SK-N-SH (cell line): ENCODE data around the gene FCHO2.

ENCODE experiments used
- CHD2 ChIP-seq: fragments of 150-350 bp; IDR thresholded peaks from 2 replicates; pipeline ENCODE4 v1.6.1; 2018; ENCODE audit warnings: low read length; ENCODE audit not compliant: partially characterized antibody
- EP300 ChIP-seq, 2 experiments: IDR thresholded peaks; 2 replicates each; pipeline versions ENCODE4 v1.4.0 to v1.6.1; 2012; ENCODE audit warnings: borderline replicate concordance in 1 of 2, low read depth in 1 of 2, low read length in 1 of 2
- MEF2A ChIP-seq: IDR thresholded peaks from 2 replicates; pipeline ENCODE4 v1.4.0; 2012; ENCODE audit warnings: low read depth, borderline replicate concordance
- MXI1 ChIP-seq: IDR thresholded peaks from 2 replicates; pipeline ENCODE4 v1.6.1; 2012; ENCODE audit warnings: mild to moderate bottlenecking, low read depth, low read length, improper control_type of control experiment
- NFIC ChIP-seq: IDR thresholded peaks from 2 replicates; pipeline ENCODE4 v1.4.0; 2012; ENCODE audit warnings: borderline replicate concordance
- POLR2AphosphoS5 ChIP-seq: IDR thresholded peaks from 2 replicates; pipeline ENCODE4 v1.6.1; 2012; ENCODE audit warnings: low read depth, low read length
- RCOR1 ChIP-seq: fragments of 150-350 bp; IDR thresholded peaks from 2 replicates; pipeline ENCODE4 v1.6.1; 2017; ENCODE audit warnings: antibody characterized with exemption, low read length
- TEAD4 ChIP-seq: IDR thresholded peaks from 2 replicates; pipeline ENCODE4 v1.4.0; 2012; ENCODE audit warnings: mild to moderate bottlenecking, borderline replicate concordance; ENCODE audit not compliant: insufficient read depth
- TF ChIP-seq, protein P1 (sequence below): fragments of 150-350 bp; IDR thresholded peaks from 2 replicates; pipeline ENCODE4 v1.6.1; 2016; ENCODE audit warnings: mild to moderate bottlenecking, low read depth, low read length
- TF ChIP-seq, protein P2 (sequence below): fragments of 200-600 bp; sonication (generic); IDR thresholded peaks from 2 replicates; pipeline ENCODE4 v1.6.1; 2017; ENCODE audit warnings: antibody characterized with exemption, mild to moderate bottlenecking, moderate library complexity
- TF ChIP-seq, protein P3 (sequence below): IDR thresholded peaks from 2 replicates; pipeline ENCODE4 v1.4.0; 2012; ENCODE audit warnings: low read depth, borderline replicate concordance

DNA sequence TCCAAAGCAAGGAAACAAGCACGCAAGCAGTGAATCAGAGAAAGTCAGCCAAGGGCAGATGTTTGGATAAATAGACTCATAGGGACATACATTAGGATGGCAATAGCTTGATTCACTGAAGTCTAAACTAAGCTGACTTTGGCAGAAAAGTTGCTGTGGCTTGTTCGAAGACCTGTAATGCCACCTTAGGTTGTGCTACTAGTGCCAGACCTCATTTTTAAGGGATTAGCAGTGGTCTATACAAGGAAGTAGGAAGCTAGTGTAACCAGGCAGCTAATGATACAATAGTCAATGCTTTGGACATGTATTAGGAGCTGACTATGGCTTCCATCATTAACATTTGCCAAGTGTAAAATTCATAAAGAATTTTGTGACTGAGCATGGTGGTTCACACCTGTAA is 63.1 kb downstream of the FCHO2 start:
- TF ChIP-seq MEF2A, result no peak
- TF ChIP-seq, protein P1, sequence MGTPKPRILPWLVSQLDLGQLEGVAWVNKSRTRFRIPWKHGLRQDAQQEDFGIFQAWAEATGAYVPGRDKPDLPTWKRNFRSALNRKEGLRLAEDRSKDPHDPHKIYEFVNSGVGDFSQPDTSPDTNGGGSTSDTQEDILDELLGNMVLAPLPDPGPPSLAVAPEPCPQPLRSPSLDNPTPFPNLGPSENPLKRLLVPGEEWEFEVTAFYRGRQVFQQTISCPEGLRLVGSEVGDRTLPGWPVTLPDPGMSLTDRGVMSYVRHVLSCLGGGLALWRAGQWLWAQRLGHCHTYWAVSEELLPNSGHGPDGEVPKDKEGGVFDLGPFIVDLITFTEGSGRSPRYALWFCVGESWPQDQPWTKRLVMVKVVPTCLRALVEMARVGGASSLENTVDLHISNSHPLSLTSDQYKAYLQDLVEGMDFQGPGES, result no peak
- TF ChIP-seq, protein P2, sequence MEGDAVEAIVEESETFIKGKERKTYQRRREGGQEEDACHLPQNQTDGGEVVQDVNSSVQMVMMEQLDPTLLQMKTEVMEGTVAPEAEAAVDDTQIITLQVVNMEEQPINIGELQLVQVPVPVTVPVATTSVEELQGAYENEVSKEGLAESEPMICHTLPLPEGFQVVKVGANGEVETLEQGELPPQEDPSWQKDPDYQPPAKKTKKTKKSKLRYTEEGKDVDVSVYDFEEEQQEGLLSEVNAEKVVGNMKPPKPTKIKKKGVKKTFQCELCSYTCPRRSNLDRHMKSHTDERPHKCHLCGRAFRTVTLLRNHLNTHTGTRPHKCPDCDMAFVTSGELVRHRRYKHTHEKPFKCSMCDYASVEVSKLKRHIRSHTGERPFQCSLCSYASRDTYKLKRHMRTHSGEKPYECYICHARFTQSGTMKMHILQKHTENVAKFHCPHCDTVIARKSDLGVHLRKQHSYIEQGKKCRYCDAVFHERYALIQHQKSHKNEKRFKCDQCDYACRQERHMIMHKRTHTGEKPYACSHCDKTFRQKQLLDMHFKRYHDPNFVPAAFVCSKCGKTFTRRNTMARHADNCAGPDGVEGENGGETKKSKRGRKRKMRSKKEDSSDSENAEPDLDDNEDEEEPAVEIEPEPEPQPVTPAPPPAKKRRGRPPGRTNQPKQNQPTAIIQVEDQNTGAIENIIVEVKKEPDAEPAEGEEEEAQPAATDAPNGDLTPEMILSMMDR, result no peak
- TF ChIP-seq TEAD4, result no peak
- no peak for TF ChIP-seq MXI1
- no peak for TF ChIP-seq NFIC
- no peak for TF ChIP-seq CHD2
- no peak for TF ChIP-seq POLR2AphosphoS5
- TF ChIP-seq, protein P3, sequence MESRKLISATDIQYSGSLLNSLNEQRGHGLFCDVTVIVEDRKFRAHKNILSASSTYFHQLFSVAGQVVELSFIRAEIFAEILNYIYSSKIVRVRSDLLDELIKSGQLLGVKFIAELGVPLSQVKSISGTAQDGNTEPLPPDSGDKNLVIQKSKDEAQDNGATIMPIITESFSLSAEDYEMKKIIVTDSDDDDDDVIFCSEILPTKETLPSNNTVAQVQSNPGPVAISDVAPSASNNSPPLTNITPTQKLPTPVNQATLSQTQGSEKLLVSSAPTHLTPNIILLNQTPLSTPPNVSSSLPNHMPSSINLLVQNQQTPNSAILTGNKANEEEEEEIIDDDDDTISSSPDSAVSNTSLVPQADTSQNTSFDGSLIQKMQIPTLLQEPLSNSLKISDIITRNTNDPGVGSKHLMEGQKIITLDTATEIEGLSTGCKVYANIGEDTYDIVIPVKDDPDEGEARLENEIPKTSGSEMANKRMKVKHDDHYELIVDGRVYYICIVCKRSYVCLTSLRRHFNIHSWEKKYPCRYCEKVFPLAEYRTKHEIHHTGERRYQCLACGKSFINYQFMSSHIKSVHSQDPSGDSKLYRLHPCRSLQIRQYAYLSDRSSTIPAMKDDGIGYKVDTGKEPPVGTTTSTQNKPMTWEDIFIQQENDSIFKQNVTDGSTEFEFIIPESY, result no peak
- no peak for TF ChIP-seq EP300 (IDR thresholded peaks at IDR 0.05; ENCODE audit: borderline replicate concordance in 1 of 2, low read depth in 1 of 2, low read length in 1 of 2)
- no peak for TF ChIP-seq RCOR1
